ENCODE results near the gene UGT2B7. TPM values are rescaled to one million over a fixed set of nuclear protein-coding genes. Genes with fewer than 3 reads are reported as not detected.

UGT2B7 gene
- polyA plus RNA-seq, 1 of the 3 experiments (the other 2 are of a cell fraction): not detected

GRCh38 chr4:69058410-69059059 lies 37.7 kb upstream of the UGT2B7 start:
- no peak overlapping the region for H3K4me3 ChIP-seq (ENCODE audit: low read depth in 2 of 2, low read length in 1 of 2)
- no peaks in the 10 kb centered on the region for H3K79me2 ChIP-seq (ENCODE audit: insufficient read depth)
- no peaks in the 10 kb centered on the region for H3K4me1 ChIP-seq (ENCODE audit: control insufficient read depth in 1 of 2, insufficient read depth in 2 of 2, low read depth in 1 of 2, low read length in 1 of 2)
- ChIA-PET POLR2A (no interaction called here), CTCF (no interaction called here)
- no peak for DNase-seq
- H2AFZ ChIP-seq (ENCODE audit: low read depth): no peak overlapping the region
- H3F3A ChIP-seq (replicated peaks; ENCODE audit: insufficient read depth): no peaks in the 10 kb centered on the region
- H3K9ac ChIP-seq: no peak overlapping the region
- no peaks in the 10 kb centered on the region; the same call in 1 of the 2 replicates for H3K27me3 ChIP-seq (ENCODE audit: insufficient read depth)
- WGBS (ENCODE audit: low lambda C conversion rate): 49% methylated on average over 6 of the region's 6 CpGs
- H3K27ac ChIP-seq (ENCODE audit: low read depth in 2 of 2, low read length in 1 of 2): no peak overlapping the region
- H3K36me3 ChIP-seq (replicated peaks in 1 of 2; ENCODE audit: control insufficient read depth in 1 of 2, insufficient read depth in 2 of 2, low read length in 1 of 2): no peaks in the 10 kb centered on the region
- H3K9me2 ChIP-seq: no peaks in the 10 kb centered on the region
- H3K4me2 ChIP-seq: no peak overlapping the region; the same call in 1 of the 2 replicates
- no peak for TF ChIP-seq RXRA (IDR thresholded peaks at IDR 0.05; ENCODE audit: borderline replicate concordance, low read depth)
- TF ChIP-seq CHD2 (IDR thresholded peaks at IDR 0.05; ENCODE audit: low read length, partially characterized antibody): no peak
- TF ChIP-seq MAX (IDR thresholded peaks at IDR 0.05; ENCODE audit: low read depth): no peak
- TF ChIP-seq PBX3 (IDR thresholded peaks at IDR 0.05): no peak
- TF ChIP-seq JUND (IDR thresholded peaks at IDR 0.05): no peak
- TF ChIP-seq SIN3A (IDR thresholded peaks at IDR 0.05; ENCODE audit: borderline replicate concordance, low read depth, low read length): no peak
- no peak for TF ChIP-seq FOSL2 (IDR thresholded peaks at IDR 0.05; ENCODE audit: borderline replicate concordance, low read depth)
- TF ChIP-seq IRF3 (IDR thresholded peaks at IDR 0.05; ENCODE audit: low read depth, low read length): no peak
- TF ChIP-seq POLR2AphosphoS5 (IDR thresholded peaks at IDR 0.05; ENCODE audit: low read depth, low read length): no peak
- no peak for TF ChIP-seq EZH2phosphoT487 (IDR thresholded peaks at IDR 0.05; ENCODE audit: borderline replicate concordance, low read depth)
- TF ChIP-seq REST (IDR thresholded peaks at IDR 0.05; ENCODE audit: low read depth, low read length): no peak
- H4K20me1 ChIP-seq (ENCODE audit: insufficient read depth): no peaks in the 10 kb centered on the region
- H3K9me3 ChIP-seq: no peaks in the 10 kb centered on the region

All from SK-N-SH (cell line).